ENCODE measurements around the gene SLC9C1. TPM values are rescaled to one million over a fixed set of nuclear protein-coding genes. Genes with fewer than 3 reads are reported as not detected.

SLC9C1 gene
- total and polyA plus RNA-seq, 9 donors = 0.07 to 0.35 (median 0.15) TPM; not detected in 4

GRCh38 chr3:112136959-112137693 lies 156.9 kb downstream of the SLC9C1 start:
- no peak for TF ChIP-seq CTCF (IDR thresholded peaks at IDR 0.05)
- TF ChIP-seq POLR2A (IDR thresholded peaks at IDR 0.05) = no peak
- TF ChIP-seq EP300 (IDR thresholded peaks at IDR 0.05) = no peak
- Histone ChIP-seq H3K36me3 (no peaks in the 10 kb centered on the region), H3K27ac (no peak overlapping the region), H3K4me1 (ENCODE audit: insufficient read depth) (no peaks in the 10 kb centered on the region), H3K9me3 (no peaks in the 10 kb centered on the region), H3K4me3 (no peak overlapping the region), H3K27me3 (no peaks in the 10 kb centered on the region)
- intact Hi-C loops (cut with DNase I) = no loop called here
- WGBS, 3 donors = 41 to 46% (median 41%) methylated on average over 5 of the region's 5 CpGs
- DNase-seq = no peak

- Histone ChIP-seq H3K4me3 (no peak overlapping the region), H3K27ac (no peak overlapping the region), H3K9me3 (no peaks in the 10 kb centered on the region), H3K36me3 (no peaks in the 10 kb centered on the region), H3K27me3 (no peaks in the 10 kb centered on the region), H3K4me1 (ENCODE audit: insufficient read depth) (no peaks in the 10 kb centered on the region)
- TF ChIP-seq CTCF (IDR thresholded peaks at IDR 0.05) (no peak), EP300 (IDR thresholded peaks at IDR 0.05) (no peak), POLR2A (IDR thresholded peaks at IDR 0.05) (no peak)
- intact Hi-C loops (cut with DNase I) = no loop called here
- 53 to 81% (median 68%) methylated on average over 1 of the region's 1 CpG for WGBS, 3 donors
- no peak for DNase-seq
Observed at GRCh38 chr3:112136046-112136445, 158.0 kb downstream of the SLC9C1 start.

- Histone ChIP-seq H3K4me1 (ENCODE audit: insufficient read depth) (no peaks in the 10 kb centered on the region), H3K27me3 (no peaks in the 10 kb centered on the region), H3K4me3 (no peak overlapping the region), H3K36me3 (no peaks in the 10 kb centered on the region), H3K9me3 (no peaks in the 10 kb centered on the region), H3K27ac (no peak overlapping the region)
- intact Hi-C loops (cut with DNase I) = no loop called here
- 48 to 64% (median 64%) methylated on average over 8 of the region's 8 CpGs for WGBS, 3 donors
- TF ChIP-seq EP300 (IDR thresholded peaks at IDR 0.05) = no peak
- no peak for TF ChIP-seq CTCF (IDR thresholded peaks at IDR 0.05)
- TF ChIP-seq POLR2A (IDR thresholded peaks at IDR 0.05) = no peak
- DNase-seq = no peak
Observed at GRCh38 chr3:112134335-112135124, 159.5 kb downstream of the SLC9C1 start.

- DNase-seq = no peak
- Histone ChIP-seq H3K4me3 (no peak overlapping the region), H3K36me3 (no peaks in the 10 kb centered on the region), H3K9me3 (no peaks in the 10 kb centered on the region), H3K27ac (no peak overlapping the region), H3K4me1 (ENCODE audit: insufficient read depth) (no peaks in the 10 kb centered on the region), H3K27me3 (no peaks in the 10 kb centered on the region)
- intact Hi-C loops (cut with DNase I) = no loop called here
- TF ChIP-seq CTCF (IDR thresholded peaks at IDR 0.05) = no peak
- TF ChIP-seq POLR2A (IDR thresholded peaks at IDR 0.05) = no peak
- TF ChIP-seq EP300 (IDR thresholded peaks at IDR 0.05) = no peak
- 85 to 91% (median 90%) methylated on average over 5 of the region's 5 CpGs for WGBS, 3 donors
Observed at GRCh38 chr3:112133626-112134334, 160.2 kb downstream of the SLC9C1 start.
